Right lobe of liver (tissue), 6 donors: ENCODE measurements around the gene TSHR. TPM values are rescaled to one million over a fixed set of nuclear protein-coding genes. Genes with fewer than 3 reads are reported as not detected.

Experiments
- ATAC-seq, 4 donors: fragments of 200-7000 bp; cut with Tn5 transposase; one replicate each; pipeline ENCODE4 v1.9.1; 2020; ENCODE audit warnings: mild to moderate bottlenecking in 4 of 4, moderate library complexity in 4 of 4
- DNase-seq, 3 donors: peaks; one replicate each; pipeline ENCODE4 v3.0.0-alpha.2; 2020
- H3K27ac ChIP-seq, 3 donors: fragments of 200-600 bp; one replicate each; pipeline ENCODE4 v1.8.0; 2022
- H3K27me3 ChIP-seq, 2 donors: fragments of 200-600 bp; one replicate each; pipeline ENCODE4 v1.8.0; 2022
- H3K36me3 ChIP-seq, 4 donors: fragments of 200-600 bp; sonication (generic) in 1 of 4; one replicate each; pipeline versions ENCODE4 v1.5.1 to v1.8.0; 2017 to 2022; ENCODE audit warnings: control low read depth in 1 of 4
- H3K4me1 ChIP-seq, 4 donors: fragments of 200-600 bp; sonication (generic) in 1 of 4; one replicate each; pipeline versions ENCODE4 v1.5.1 to v1.8.0; 2017 to 2022; ENCODE audit warnings: control low read depth in 1 of 4
- H3K4me3 ChIP-seq, 3 donors: fragments of 200-600 bp; one replicate each; pipeline ENCODE4 v1.8.0; 2022
- H3K9me3 ChIP-seq, 4 donors: fragments of 200-600 bp; sonication (generic) in 1 of 4; one replicate each; pipeline versions ENCODE4 v1.5.1 to v1.8.0; 2017 to 2022; ENCODE audit warnings: control low read depth in 1 of 4
- CTCF ChIP-seq, 4 donors: fragments of 200-600 bp in 3 of 4; fragments of 450-650 bp in 1 of 4; IDR thresholded peaks; one replicate each; pipeline versions ENCODE4 v1.5.1 to v1.8.0; 2016 to 2022; ENCODE audit warnings: antibody characterized with exemption in 4 of 4, mild to moderate bottlenecking in 2 of 4
- POLR2A ChIP-seq: fragments of 450-650 bp; IDR thresholded peaks from one replicate; pipeline ENCODE4 v1.6.1; 2017; ENCODE audit warnings: antibody characterized with exemption, mild to moderate bottlenecking
- WGBS: methylation state at CpG from one replicate; pipeline ENCODE4 v1.1.6; 2018; ENCODE audit warnings: low coverage, low lambda C conversion rate; ENCODE audit not compliant: insufficient coverage; ENCODE audit errors: missing lambda C conversion rate; 5-methylcytosine and 5-hydroxymethylcytosine counted together
- intact Hi-C, 2 donors: fragments of 100-400 bp; cut with DNase I; formaldehyde crosslinking; loops; one replicate each; pipeline versions ENCODE4 v1.11.2 to v1.14.1; 2022
- total RNA-seq, 6 experiments: library from RNA; depleted of rRNA in 2 of 6; stranded (reverse); fragments of >200 nt in 2 of 6; fragmentation: NEBNext Ultra II Directional in 3 of 6; extraction: Animal tissue kit (Norgen Biotek cat#: 25700) in 3 of 6; gene quantifications; one replicate each; pipeline versions ENCODE4 v1.1.0 to v1.2.4, GENCODE V29; 2016 to 2023
- donor health status: DM: no; HTN: yes; CAD: no.
- donor health status: DM: no; HTN: no; CAD: no.
- donor health status: DM: no; HTN: no; CAD: no.
- donor health status: DM: no; HTN: yes; CAD: no.
- donor health status: DM: no; HTN: yes; CAD: no.

Gene TSHR
- total RNA-seq, 6 experiments from 2014 or later: 0.37 TPM; not detected in 5

- Histone ChIP-seq H3K4me1 (peaks cover 0 to 7% (median 0%) of the 10 kb centered on the region in 4 donors), H3K4me3 (no peak overlapping the region), H3K36me3 (peaks cover 0 to 12% (median 0%) of the 10 kb centered on the region in 4 donors), H3K27me3 (no peaks in the 10 kb centered on the region), H3K9me3 (no peaks in the 10 kb centered on the region), H3K27ac (no peak overlapping the region)
- ATAC-seq (no peak), DNase-seq (no peak)
- no peak for TF ChIP-seq CTCF (IDR thresholded peaks at IDR 0.05)
- no peak for TF ChIP-seq POLR2A
- 92% methylated on average over 1 of the region's 1 CpG for WGBS
- intact Hi-C loops: no loop called here
Observed at GRCh38 chr14:81091660-81092059, 136.2 kb downstream of the TSHR start.

- intact Hi-C loops: no loop called here
- peaks cover 0 to 7% (median 0%) of the 10 kb centered on the region in 4 donors for H3K4me1 ChIP-seq
- WGBS: 91% methylated on average over 2 of the region's 2 CpGs
- ATAC-seq (no peak), DNase-seq (no peak)
- no peaks in the 10 kb centered on the region for H3K9me3 ChIP-seq
- H3K27ac ChIP-seq: no peak overlapping the region
- no peak for TF ChIP-seq POLR2A
- TF ChIP-seq CTCF (IDR thresholded peaks at IDR 0.05): no peak
- H3K36me3 ChIP-seq: peaks cover 0 to 12% (median 0%) of the 10 kb centered on the region in 4 donors
- no peak overlapping the region for H3K4me3 ChIP-seq
- H3K27me3 ChIP-seq: no peaks in the 10 kb centered on the region
Observed at GRCh38 chr14:81093651-81094050, 138.2 kb downstream of the TSHR start.

- Histone ChIP-seq H3K27ac (no peak overlapping the region), H3K9me3 (no peaks in the 10 kb centered on the region), H3K36me3 (peaks cover 0 to 12% (median 0%) of the 10 kb centered on the region in 4 donors), H3K4me3 (no peak overlapping the region), H3K4me1 (peaks cover 0 to 7% (median 0%) of the 10 kb centered on the region in 4 donors), H3K27me3 (no peaks in the 10 kb centered on the region)
- 94% methylated on average over 2 of the region's 2 CpGs for WGBS
- DNase-seq (no peak), ATAC-seq (no peak)
- TF ChIP-seq CTCF (IDR thresholded peaks at IDR 0.05) (no peak), POLR2A (no peak)
- intact Hi-C loops: no loop called here
Observed at GRCh38 chr14:81095539-81095938, 140.1 kb downstream of the TSHR start.

- Histone ChIP-seq H3K27me3 (no peaks in the 10 kb centered on the region), H3K27ac (no peak overlapping the region), H3K4me1 (peaks cover 0 to 7% (median 0%) of the 10 kb centered on the region in 4 donors), H3K4me3 (no peak overlapping the region), H3K9me3 (no peaks in the 10 kb centered on the region), H3K36me3 (peaks cover 0 to 11% (median 0%) of the 10 kb centered on the region in 4 donors)
- TF ChIP-seq CTCF (IDR thresholded peaks at IDR 0.05): no peak
- DNase-seq: peak in 1 of 3 donors; percentile 46
- whole genome bisulfite sequencing: 63% methylated on average over 3 of the region's 3 CpGs
- ATAC-seq: peak; percentile 19 to 71 (median 58)
- intact Hi-C loops: no loop called here
Observed at GRCh38 chr14:81096656-81097055, 141.2 kb downstream of the TSHR start.

- 100% methylated on average over 3 of the region's 3 CpGs for WGBS
- peaks cover 0 to 7% (median 0%) of the 10 kb centered on the region in 4 donors for H3K36me3 ChIP-seq
- H3K27me3 ChIP-seq: no peaks in the 10 kb centered on the region
- no peak overlapping the region for H3K4me3 ChIP-seq
- intact Hi-C loops: no loop called here
- no peaks in the 10 kb centered on the region for H3K9me3 ChIP-seq
- TF ChIP-seq CTCF (IDR thresholded peaks at IDR 0.05) (no peak), POLR2A (no peak)
- H3K27ac ChIP-seq: no peak overlapping the region
- DNase-seq: no peak
- H3K4me1 ChIP-seq: no peaks in the 10 kb centered on the region
- ATAC-seq: no peak
Observed at GRCh38 chr14:81102217-81102616, 146.8 kb downstream of the TSHR start.
